SK-N-SH treated with all-trans-retinoic acid at 6 μM for 48 hours (cell line): Measurements from ENCODE around the gene GALNT3.
A peak's percentile ranks its signal among the peaks of the same experiment; 100 is the strongest.

Source experiments
- ATAC-seq: fragments of 200-7000 bp; cut with Tn5 transposase; 3 replicates; pipeline ENCODE4 v1.9.1; 2020; ENCODE audit warnings: mild to moderate bottlenecking, moderate library complexity
- ARNTL ChIP-seq: fragments of 450-650 bp; formaldehyde crosslinking; IDR thresholded peaks from 2 replicates; pipeline ENCODE4 v1.5.0; 2020; ENCODE audit warnings: low read depth, mild to moderate bottlenecking, moderate library complexity, borderline replicate concordance
- BACH2 ChIP-seq: fragments of 250-450 bp; sonication (Bioruptor Pico); IDR thresholded peaks from 2 replicates; pipeline ENCODE4 v1.9.0; 2021; ENCODE audit warnings: mild to moderate bottlenecking, borderline replicate concordance
- CSDC2 ChIP-seq: fragments of 250-450 bp; sonication (Bioruptor Pico); IDR thresholded peaks from 2 replicates; pipeline ENCODE4 v1.5.0; 2020; ENCODE audit warnings: mild to moderate bottlenecking, moderate library complexity
- CSRNP3 ChIP-seq: fragments of 250-450 bp; sonication (Bioruptor Pico); IDR thresholded peaks from 2 replicates; pipeline ENCODE4 v1.5.1; 2021; ENCODE audit warnings: mild to moderate bottlenecking, moderate library complexity
- ESRRG ChIP-seq: fragments of 250-450 bp; sonication (Bioruptor Pico); IDR thresholded peaks from 2 replicates; pipeline ENCODE4 v1.6.1; 2021; ENCODE audit warnings: mild to moderate bottlenecking
- GLIS3 ChIP-seq: fragments of 250-450 bp; sonication (Bioruptor Pico); IDR thresholded peaks from 2 replicates; pipeline ENCODE4 v1.5.0; 2020; ENCODE audit warnings: mild to moderate bottlenecking, moderate library complexity
- ISL1 ChIP-seq: fragments of 250-450 bp; sonication (Bioruptor Pico); IDR thresholded peaks from 2 replicates; pipeline ENCODE4 v2.1.2; 2022; ENCODE audit warnings: mild to moderate bottlenecking, moderate library complexity
- POU6F1 ChIP-seq: fragments of 250-450 bp; sonication (Bioruptor Pico); IDR thresholded peaks from 2 replicates; pipeline ENCODE4 v1.8.0; 2021; ENCODE audit warnings: low read depth, mild to moderate bottlenecking, moderate library complexity, borderline replicate concordance
- PPARA ChIP-seq: fragments of 250-450 bp; sonication (Bioruptor Pico); IDR thresholded peaks from 2 replicates; pipeline ENCODE4 v1.5.0; 2020; ENCODE audit warnings: mild to moderate bottlenecking, borderline replicate concordance
- RARB ChIP-seq: fragments of 250-450 bp; sonication (Bioruptor Pico); IDR thresholded peaks from 2 replicates; pipeline ENCODE4 v1.8.0; 2021; ENCODE audit warnings: mild to moderate bottlenecking, moderate library complexity
- SNAI2 ChIP-seq: fragments of 250-450 bp; sonication (Bioruptor Pico); IDR thresholded peaks from 2 replicates; pipeline ENCODE4 v1.5.0; 2020; ENCODE audit warnings: mild to moderate bottlenecking, moderate library complexity
- TOX ChIP-seq: fragments of 250-450 bp; sonication (Bioruptor Pico); IDR thresholded peaks from 2 replicates; pipeline ENCODE4 v1.8.0; 2021; ENCODE audit warnings: mild to moderate bottlenecking, moderate library complexity, borderline replicate concordance
- TSHZ2 ChIP-seq: fragments of 250-450 bp; sonication (Bioruptor Pico); IDR thresholded peaks from 2 replicates; pipeline ENCODE4 v1.5.0; 2020; ENCODE audit warnings: mild to moderate bottlenecking, moderate library complexity
- ZC3H10 ChIP-seq: fragments of 250-450 bp; sonication (Bioruptor Pico); IDR thresholded peaks from 2 replicates; pipeline ENCODE4 v1.5.1; 2021; ENCODE audit warnings: mild to moderate bottlenecking, moderate library complexity
- ZFP3 ChIP-seq: fragments of 250-450 bp; sonication (Bioruptor Pico); IDR thresholded peaks from 2 replicates; pipeline ENCODE4 v1.5.0; 2020; ENCODE audit warnings: mild to moderate bottlenecking, moderate library complexity
- ZNF565 ChIP-seq: fragments of 450-650 bp; formaldehyde crosslinking; conservative IDR thresholded peaks from 2 replicates; pipeline ENCODE4 v1.5.0; 2020; ENCODE audit warnings: low read depth, mild to moderate bottlenecking, moderate library complexity
- ZNF70 ChIP-seq: fragments of 450-650 bp; formaldehyde crosslinking; IDR thresholded peaks from 2 replicates; pipeline ENCODE4 v1.5.0; 2020; ENCODE audit warnings: mild to moderate bottlenecking, moderate library complexity
- ZNF8 ChIP-seq: fragments of 450-650 bp; formaldehyde crosslinking; IDR thresholded peaks from 2 replicates; pipeline ENCODE4 v1.5.0; 2020; ENCODE audit warnings: mild to moderate bottlenecking, moderate library complexity

Gene GALNT3

DNA sequence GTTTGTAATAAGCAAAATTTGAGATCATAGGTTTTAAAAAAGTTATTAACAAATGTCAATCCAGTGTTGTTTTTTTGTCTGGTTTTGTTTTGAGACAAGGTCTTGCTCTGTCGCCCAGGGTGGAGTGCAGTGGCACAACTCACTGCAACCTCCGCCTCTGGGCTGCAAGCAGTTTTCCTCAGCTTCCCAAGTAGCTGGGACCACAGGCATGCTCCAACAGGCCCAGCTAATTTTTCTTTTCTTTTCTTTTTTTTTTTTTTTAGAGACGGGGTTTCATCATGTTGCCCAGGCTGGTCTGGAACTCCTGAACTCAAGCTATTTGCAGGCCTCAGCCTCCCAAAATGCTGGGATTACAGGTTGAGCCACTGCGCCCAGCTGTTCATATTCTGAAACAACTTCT, 31.3 kb downstream of the GALNT3 start:
- no peak for TF ChIP-seq ESRRG (CRISPR knock-in tag)
- no peak for TF ChIP-seq TSHZ2
- no peak for TF ChIP-seq SNAI2 (CRISPR knock-in tag)
- TF ChIP-seq CSDC2 = no peak
- no peak for TF ChIP-seq ZC3H10 (CRISPR knock-in tag)
- no peak for TF ChIP-seq ZNF8 (CRISPR knock-in tag)
- no peak for TF ChIP-seq BACH2 (CRISPR knock-in tag)
- no peak for ATAC-seq

- TF ChIP-seq TSHZ2 (no peak), ISL1 (CRISPR knock-in tag) (peak; percentile 58)
- no peak for ATAC-seq
Measured at GRCh38 chr2:165757906-165758675, 36.0 kb downstream of the GALNT3 start.

GRCh38 chr2:165746501-165746900, 47.5 kb downstream of the GALNT3 start:
- no peak for TF ChIP-seq TOX (CRISPR knock-in tag)
- no peak for TF ChIP-seq ZFP3 (CRISPR knock-in tag)
- no peak for TF ChIP-seq CSDC2

DNA sequence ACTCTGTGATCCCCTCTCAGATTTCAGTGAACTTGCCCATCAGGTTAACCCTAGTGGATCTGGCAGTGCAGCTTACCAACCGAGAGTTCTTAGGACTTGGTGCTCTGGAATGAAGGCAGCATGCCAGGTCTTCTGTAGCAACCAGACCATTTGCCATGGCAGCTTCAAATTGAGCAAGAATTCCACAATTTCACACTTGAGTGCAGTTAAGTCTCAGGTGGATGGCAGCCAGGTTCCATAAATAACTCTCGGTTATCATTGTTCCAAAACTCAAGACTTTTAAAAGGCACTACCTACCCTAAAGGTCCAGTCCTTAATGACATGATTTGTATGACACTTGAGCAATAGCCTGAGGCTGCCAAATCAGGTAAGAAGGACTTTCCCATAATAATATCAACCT, 48.1 kb downstream of the GALNT3 start:
- no peak for TF ChIP-seq TSHZ2
- TF ChIP-seq SNAI2 (CRISPR knock-in tag) = no peak
- no peak for TF ChIP-seq POU6F1
- TF ChIP-seq ARNTL (CRISPR knock-in tag) = no peak
- no peak for TF ChIP-seq GLIS3
- no peak for TF ChIP-seq RARB (CRISPR knock-in tag)
- TF ChIP-seq ZNF565 = no peak
- TF ChIP-seq ZC3H10 (CRISPR knock-in tag) = no peak
- TF ChIP-seq CSRNP3 (CRISPR knock-in tag) = no peak
- no peak for TF ChIP-seq PPARA (CRISPR knock-in tag)
- TF ChIP-seq ZNF70 (CRISPR knock-in tag) = no peak
- no peak for TF ChIP-seq ISL1 (CRISPR knock-in tag)
- no peak for TF ChIP-seq BACH2 (CRISPR knock-in tag)
- TF ChIP-seq, all 23 proteins: peak for 0
- no peak for ATAC-seq

More at GRCh38 chr2:165746501-165746900, 47.5 kb downstream of the GALNT3 start:
- no peak for ATAC-seq
